Uterus (tissue), 4 donors: Measurements from ENCODE around the gene PSMC2. TPM values are rescaled to one million over a fixed set of nuclear protein-coding genes. Genes with fewer than 3 reads are reported as not detected.

Experiments used
- DNase-seq, 2 donors: peaks; one replicate each; pipeline ENCODE4 v3.0.0-alpha.2; 2019 to 2020
- H3K27ac ChIP-seq, 2 donors: fragments of 200-600 bp; sonication (generic); 1 replicate in 1 of 2; 2 replicates in 1 of 2; pipeline ENCODE4 v1.5.1; 2016 to 2018
- H3K27me3 ChIP-seq, 2 donors: fragments of 200-600 bp; sonication (generic); one replicate each; pipeline ENCODE4 v1.5.1; 2018 to 2019; ENCODE audit warnings: control low read depth in 1 of 2
- H3K36me3 ChIP-seq, 2 donors: fragments of 200-600 bp; sonication (generic); one replicate each; pipeline ENCODE4 v1.5.1; 2019; ENCODE audit warnings: control low read depth in 1 of 2
- H3K4me1 ChIP-seq, 2 donors: fragments of 200-600 bp; sonication (generic); one replicate each; pipeline ENCODE4 v1.5.1; 2018 to 2019; ENCODE audit warnings: control low read depth in 1 of 2
- H3K4me3 ChIP-seq, 2 donors: fragments of 200-600 bp; sonication (generic); 1 replicate in 1 of 2; 2 replicates in 1 of 2; pipeline ENCODE4 v1.5.1; 2018 to 2019; ENCODE audit warnings: mild to moderate bottlenecking in 1 of 2
- H3K9me3 ChIP-seq, 2 donors: fragments of 200-600 bp; sonication (generic); one replicate each; pipeline ENCODE4 v1.5.1; 2019; ENCODE audit warnings: control low read depth in 1 of 2
- CTCF ChIP-seq, 4 experiments: fragments of 200-600 bp in 2 of 4; fragments of 450-650 bp in 2 of 4; sonication (generic) in 2 of 4; IDR thresholded peaks; one replicate each; pipeline ENCODE4 v1.5.1; 2016 to 2019; ENCODE audit warnings: antibody characterized with exemption in 4 of 4, mild to moderate bottlenecking in 2 of 4, moderate library complexity in 1 of 4
- POLR2A ChIP-seq, 2 donors: fragments of 450-650 bp; IDR thresholded peaks; one replicate each; pipeline ENCODE4 v1.6.1; 2016; ENCODE audit warnings: antibody characterized with exemption in 2 of 2, mild to moderate bottlenecking in 1 of 2, moderate library complexity in 1 of 2
- intact Hi-C: fragments of 100-400 bp; cut with DNase I; formaldehyde crosslinking; loops from one replicate; pipeline ENCODE4 v1.15.1; 2023; ENCODE audit warnings: low total_unique reads
- total RNA-seq, 4 donors: library from RNA; depleted of rRNA in 3 of 4; stranded (reverse); fragments of >200 nt in 3 of 4; gene quantifications; one replicate each; pipeline versions ENCODE4 v1.1.0 to v1.2.4, GENCODE V29; 2014 to 2023
- donor health status: DM: yes; HTN: yes; CAD: no.

Gene PSMC2
- total RNA-seq, 4 donors from 2014 or later = 30.0 to 128 (median 79.8) TPM

- TF ChIP-seq POLR2A (IDR thresholded peaks at IDR 0.05) = no peak
- TF ChIP-seq CTCF (IDR thresholded peaks at IDR 0.05) = no peak
- no peaks in the 10 kb centered on the region for H3K36me3 ChIP-seq
- no peak overlapping the region for H3K27ac ChIP-seq
- intact Hi-C loops = no loop called here
- DNase-seq = no peak
- no peaks in the 10 kb centered on the region for H3K27me3 ChIP-seq
- H3K9me3 ChIP-seq = no peaks in the 10 kb centered on the region
- H3K4me1 ChIP-seq = no peaks in the 10 kb centered on the region
- H3K4me3 ChIP-seq = no peak overlapping the region
Measured at GRCh38 chr7:103391150-103391549, 43.7 kb downstream of the PSMC2 start.

GRCh38 chr7:103391976-103392375 lies 44.5 kb downstream of the PSMC2 start:
- H3K27me3 ChIP-seq = no peaks in the 10 kb centered on the region
- no peak overlapping the region for H3K27ac ChIP-seq
- DNase-seq = no peak
- H3K4me1 ChIP-seq = no peaks in the 10 kb centered on the region
- no peaks in the 10 kb centered on the region for H3K36me3 ChIP-seq
- intact Hi-C loops = no loop called here
- no peaks in the 10 kb centered on the region for H3K9me3 ChIP-seq
- H3K4me3 ChIP-seq = no peak overlapping the region
- TF ChIP-seq CTCF (IDR thresholded peaks at IDR 0.05) (no peak), POLR2A (IDR thresholded peaks at IDR 0.05) (no peak)

- Histone ChIP-seq H3K27ac (no peak overlapping the region), H3K36me3 (no peaks in the 10 kb centered on the region), H3K4me1 (no peaks in the 10 kb centered on the region), H3K27me3 (no peaks in the 10 kb centered on the region), H3K9me3 (no peaks in the 10 kb centered on the region), H3K4me3 (no peak overlapping the region)
- intact Hi-C loops = no loop called here
- no peak for TF ChIP-seq POLR2A (IDR thresholded peaks at IDR 0.05)
- TF ChIP-seq CTCF (IDR thresholded peaks at IDR 0.05) = no peak
- DNase-seq = no peak
Measured at GRCh38 chr7:103394566-103394965, 47.1 kb downstream of the PSMC2 start.

- intact Hi-C loops = no loop called here
- H3K27me3 ChIP-seq = no peaks in the 10 kb centered on the region
- H3K36me3 ChIP-seq = no peaks in the 10 kb centered on the region
- no peak for TF ChIP-seq CTCF (IDR thresholded peaks at IDR 0.05)
- TF ChIP-seq POLR2A (IDR thresholded peaks at IDR 0.05) = no peak
- no peak for DNase-seq
- H3K27ac ChIP-seq = no peak overlapping the region
- no peak overlapping the region for H3K4me3 ChIP-seq
- no peaks in the 10 kb centered on the region for H3K9me3 ChIP-seq
- no peaks in the 10 kb centered on the region for H3K4me1 ChIP-seq
Measured at GRCh38 chr7:103395071-103395470, 47.6 kb downstream of the PSMC2 start.

- TF ChIP-seq CTCF (IDR thresholded peaks at IDR 0.05) (no peak), POLR2A (IDR thresholded peaks at IDR 0.05) (no peak)
- Histone ChIP-seq H3K4me1 (no peaks in the 10 kb centered on the region), H3K9me3 (no peaks in the 10 kb centered on the region), H3K4me3 (no peak overlapping the region), H3K36me3 (no peaks in the 10 kb centered on the region), H3K27ac (no peak overlapping the region), H3K27me3 (no peaks in the 10 kb centered on the region)
- no peak for DNase-seq
- intact Hi-C loops = no loop called here
Measured at GRCh38 chr7:103396471-103396870, 49.0 kb downstream of the PSMC2 start.
